Central memory CD4-positive, alpha-beta T cell (primary cell): ENCODE measurements around the gene WASHC2A.
"Not testable (repeated sequence)": the region's sequence is repeated elsewhere in the genome, so short reads cannot be mapped to it uniquely, and the experiment has no call there.

Experiments used
- DNase-seq: peaks from one replicate; pipeline ENCODE4 v3.0.0; 2022

WASHC2A gene

GRCh38 chr10:50152792-50153272 lies 85.1 kb downstream of the WASHC2A start:
- DNase-seq = no peak

GRCh38 chr10:50157868-50158267 lies 90.1 kb downstream of the WASHC2A start:
- not testable (repeated sequence) for DNase-seq

- not testable (repeated sequence) for DNase-seq
These were observed 92.1 kb downstream of the WASHC2A start for GRCh38 chr10:50159856-50160255.

GRCh38 chr10:50165038-50165437 lies 97.3 kb downstream of the WASHC2A start:
- not testable (repeated sequence) for DNase-seq

- DNase-seq = not testable (repeated sequence)
These were observed 100.1 kb downstream of the WASHC2A start for GRCh38 chr10:50167833-50168232.

GRCh38 chr10:50169506-50169905 lies 101.8 kb downstream of the WASHC2A start:
- not testable (repeated sequence) for DNase-seq

- DNase-seq = not testable (repeated sequence)
These were observed 107.2 kb downstream of the WASHC2A start for GRCh38 chr10:50174788-50175525.
